CD4-positive, alpha-beta T cell treated with Interleukin-12 subunit alpha and Interleukin-12 subunit beta, for 1 hour (primary cell): ENCODE measurements around the gene AJUBA.

ENCODE experiments used
- DNase-seq: peaks from one replicate; pipeline ENCODE4 v3.0.0-alpha.2; 2020

Gene AJUBA

DNA sequence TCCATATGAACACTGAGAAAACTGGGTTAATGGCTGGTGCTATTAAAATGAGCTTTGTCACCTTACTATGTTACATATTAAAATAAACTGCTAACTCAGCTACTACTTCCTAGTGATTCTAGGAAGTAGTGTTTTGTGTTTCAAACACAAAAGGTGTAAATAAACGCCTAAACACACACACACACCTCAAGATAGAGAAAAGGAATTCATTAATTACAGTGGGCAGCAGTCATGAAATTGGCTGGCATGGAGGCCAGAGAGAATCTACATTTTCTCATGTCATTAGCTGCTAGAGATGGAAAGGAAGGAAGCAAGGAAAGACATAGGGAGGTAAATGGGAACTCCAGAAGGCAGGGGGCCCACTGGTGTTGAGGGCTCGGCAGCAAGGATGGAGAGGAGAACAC is 52.4 kb downstream of the AJUBA start:
- no peak for DNase-seq

- DNase-seq: peak; percentile 99
Observed at GRCh38 chr14:22929104-22929960, 53.0 kb downstream of the AJUBA start, which contains the start of gene PRMT5. Gene PRMT5 (minus strand): TSS chr14:22929376. CDS start chr14:22929361, 15 bp downstream.

DNA sequence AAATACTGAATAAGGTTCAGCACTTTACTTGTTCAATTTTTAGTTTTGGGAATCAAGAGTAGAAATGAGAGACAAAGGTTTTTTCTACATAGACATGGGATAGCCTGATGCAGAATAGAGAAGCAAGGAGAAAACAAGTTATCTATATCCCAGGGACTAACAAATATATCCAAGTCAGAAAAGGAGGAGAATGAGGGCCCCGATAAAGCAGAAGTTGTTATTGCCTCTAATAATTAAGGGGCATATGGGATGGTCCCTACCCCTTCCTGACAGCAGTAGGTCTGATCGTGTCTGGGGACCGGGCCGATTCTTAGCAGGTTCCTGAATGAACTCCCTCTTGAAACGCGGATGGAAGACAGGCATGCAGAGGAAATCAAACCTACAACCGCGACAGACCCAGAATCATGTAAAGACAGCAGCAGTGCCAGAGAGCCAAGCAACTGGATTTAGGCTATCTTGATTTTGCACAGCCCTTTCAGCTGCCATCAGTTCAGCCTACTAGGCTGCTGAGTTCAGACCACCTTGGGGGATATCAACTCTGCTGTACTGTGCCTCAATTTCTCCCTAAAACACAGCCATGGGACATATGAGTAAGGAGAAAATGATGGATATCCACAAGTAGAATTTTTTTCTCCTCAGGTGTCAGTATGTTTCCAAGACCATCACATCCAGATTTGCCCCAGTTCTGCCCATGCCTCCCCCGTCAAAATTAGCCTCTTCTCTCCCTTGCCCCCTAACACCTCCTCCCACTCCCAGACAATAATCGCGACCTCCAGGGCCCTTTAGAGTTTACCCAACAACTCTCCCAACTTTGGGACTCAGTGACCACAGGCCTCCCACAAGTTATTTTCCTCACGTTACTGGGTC is 53.9 kb downstream of the AJUBA start:
- no peak for DNase-seq

DNA sequence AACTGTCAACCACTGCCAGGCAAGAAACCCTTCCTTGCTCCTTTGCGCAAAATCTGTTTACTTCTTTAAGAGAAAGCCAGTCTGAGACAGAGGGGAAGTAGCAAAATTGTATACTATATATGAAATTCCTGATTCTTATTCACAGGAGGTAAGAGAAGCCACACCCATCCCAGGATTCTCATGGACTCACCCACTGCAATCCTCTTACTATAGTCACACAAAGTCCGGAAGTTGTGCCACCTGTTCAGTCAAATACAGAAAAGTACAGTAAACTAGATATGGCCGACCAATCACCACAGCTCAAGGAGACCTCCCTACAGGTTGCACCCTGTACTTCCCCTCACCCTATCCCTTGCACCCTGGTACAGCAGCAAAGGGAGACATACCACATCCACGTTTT is 56.0 kb downstream of the AJUBA start:
- DNase-seq: no peak

DNA sequence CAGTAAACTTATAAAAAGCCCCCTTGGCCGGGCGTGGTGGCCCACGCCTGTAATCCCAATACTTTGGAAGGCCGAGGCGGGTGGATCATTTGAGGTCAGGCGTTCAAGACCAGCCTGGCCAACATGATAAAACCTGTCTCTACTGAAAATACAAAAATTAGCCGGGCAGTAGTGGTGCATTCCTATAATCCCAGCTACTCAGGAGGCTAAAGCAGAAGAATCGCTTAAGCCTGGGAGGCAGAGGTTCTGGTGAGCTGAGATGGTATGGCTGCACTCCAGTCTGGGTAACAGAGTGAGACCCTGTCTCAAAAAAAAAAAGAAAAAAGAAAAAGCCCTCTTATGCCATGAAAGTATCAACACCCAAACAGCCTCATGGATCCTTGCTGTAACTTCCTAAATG is 56.8 kb downstream of the AJUBA start:
- no peak for DNase-seq

DNA sequence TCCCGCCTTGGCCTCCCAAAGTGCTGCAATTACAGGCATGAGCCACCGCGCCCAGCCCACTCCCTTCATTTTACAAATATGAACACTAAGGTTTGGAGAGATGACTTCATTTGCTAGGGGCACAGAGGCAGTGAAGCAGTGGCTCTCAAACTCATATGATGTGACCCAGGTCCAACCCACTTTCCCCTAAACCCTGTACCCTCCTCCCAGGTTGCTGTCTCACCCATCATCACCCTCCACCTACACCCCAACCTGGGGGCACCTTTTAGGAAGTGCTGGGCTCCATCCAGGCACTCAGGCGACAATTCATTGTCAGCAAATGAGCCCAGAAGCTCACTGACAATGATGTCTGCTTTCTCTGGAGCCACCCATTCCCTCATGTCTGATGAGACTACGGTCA is 58.6 kb downstream of the AJUBA start:
- no peak for DNase-seq

DNA sequence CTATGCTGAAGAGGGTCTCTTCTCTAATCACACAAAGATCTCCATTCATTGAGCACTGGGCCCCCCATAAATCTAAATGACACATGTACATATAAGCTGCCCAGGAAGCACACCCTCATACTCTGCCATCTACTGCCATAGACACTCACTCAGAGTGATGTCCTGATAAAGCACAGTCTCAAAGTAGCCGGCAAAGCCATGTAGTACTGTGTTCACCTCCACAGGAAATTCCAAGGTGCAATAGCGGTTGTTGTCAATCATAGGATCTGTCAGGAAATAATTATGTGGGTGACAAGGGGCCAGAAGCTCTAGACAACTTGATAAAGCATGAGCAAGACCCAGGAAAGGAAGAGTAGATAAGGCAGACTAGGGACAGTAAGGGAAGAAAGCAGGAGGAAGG is 60.1 kb downstream of the AJUBA start:
- no peak for DNase-seq
